ENCODE measurements around the gene ALG14. TPM values are rescaled to one million over a fixed set of nuclear protein-coding genes. Genes with fewer than 3 reads are reported as not detected.

ALG14 gene
- total RNA-seq, 4 donors from 2014 or later, result 0.62 to 1.2 (median 0.79) TPM

GRCh38 chr1:94927405-94928175, 145.2 kb downstream of the ALG14 start:
- Histone ChIP-seq H3K27me3 (no peaks in the 10 kb centered on the region), H3K4me1 (peaks cover 12 to 64% (median 21%) of the 10 kb centered on the region in 3 donors), H3K36me3 (peaks cover 0 to 9% of the 10 kb centered on the region in 2 donors), H3K9me3 (no peaks in the 10 kb centered on the region), H3K27ac (peak overlapping the region; percentile 93 to 100 (median 97)), H3K4me3 (peak overlapping the region; percentile 68 to 92)
- peak; percentile 16 for TF ChIP-seq POLR2AphosphoS5 (IDR thresholded peaks at IDR 0.05)
- no peak for TF ChIP-seq POLR2A (IDR thresholded peaks at IDR 0.05)
- TF ChIP-seq CTCF (IDR thresholded peaks at IDR 0.05), result peak in 1 of 4 experiments; percentile 3
- no peak for TF ChIP-seq EP300 (IDR thresholded peaks at IDR 0.05)
- ATAC-seq, result no peak
- WGBS, 2 donors (ENCODE audit: low coverage in 1 of 2), result 12 to 20% methylated on average over 8 to 18 of the region's 40 CpGs

- Histone ChIP-seq H3K4me3 (peak within 1 kb of the TSS; percentile 68 to 92), H3K27me3 (no peaks in the 10 kb centered on the region), H3K9me3 (no peaks in the 10 kb centered on the region), H3K36me3 (peaks cover 0 to 3% of the 10 kb centered on the region in 2 donors), H3K27ac (peak within 1 kb of the TSS; percentile 93 to 100 (median 97)), H3K4me1 (peaks cover 13 to 70% (median 25%) of the 10 kb centered on the region in 3 donors)
- TF ChIP-seq POLR2A (IDR thresholded peaks at IDR 0.05) (peak; percentile 98 to 99), EP300 (IDR thresholded peaks at IDR 0.05) (no peak), CTCF (IDR thresholded peaks at IDR 0.05) (peak in 1 of 4 experiments; percentile 16), POLR2AphosphoS5 (IDR thresholded peaks at IDR 0.05) (peak; percentile 99)
- WGBS, 2 donors (ENCODE audit: low coverage in 1 of 2), result no CpG with 5 or more reads among the region's 57 CpGs
- peak; percentile 95 for ATAC-seq
These were observed 145.8 kb downstream of the ALG14 start, which contains the start of gene CNN3 for GRCh38 chr1:94926915-94927404. Gene CNN3, minus strand, starts transcription at chr1:94927110. Its CDS starts 216 bp downstream, at chr1:94926894.

- Histone ChIP-seq H3K27ac (peak overlapping the region; percentile 93 to 100 (median 97)), H3K4me3 (peak overlapping the region; percentile 68 to 92), H3K4me1 (peaks cover 13 to 77% (median 28%) of the 10 kb centered on the region in 3 donors), H3K9me3 (no peaks in the 10 kb centered on the region), H3K27me3 (no peaks in the 10 kb centered on the region), H3K36me3 (no peaks in the 10 kb centered on the region)
- TF ChIP-seq CTCF (IDR thresholded peaks at IDR 0.05), result peak in 3 of 4 experiments; percentile 56 to 76 (median 67)
- TF ChIP-seq EP300 (IDR thresholded peaks at IDR 0.05), result no peak
- TF ChIP-seq POLR2AphosphoS5 (IDR thresholded peaks at IDR 0.05), result no peak
- peak; percentile 39 to 58 for TF ChIP-seq POLR2A (IDR thresholded peaks at IDR 0.05)
- WGBS, 2 donors (ENCODE audit: low coverage in 1 of 2), result no CpG with 5 or more reads among the region's 78 CpGs
- ATAC-seq, result peak; percentile 56
These were observed 146.4 kb downstream of the ALG14 start for GRCh38 chr1:94926126-94926914.

GRCh38 chr1:94925561-94926125, 147.1 kb downstream of the ALG14 start:
- H3K27ac ChIP-seq, result peak overlapping the region; percentile 93 to 100 (median 97)
- 1% methylated on average over 13 to 15 of the region's 23 CpGs for WGBS, 2 donors (ENCODE audit: low coverage in 1 of 2)
- H3K9me3 ChIP-seq, result no peaks in the 10 kb centered on the region
- H3K4me3 ChIP-seq, result peak overlapping the region; percentile 68 to 92
- H3K36me3 ChIP-seq, result no peaks in the 10 kb centered on the region
- ATAC-seq, result peak; percentile 26
- H3K4me1 ChIP-seq, result peaks cover 13 to 79% (median 28%) of the 10 kb centered on the region in 3 donors
- TF ChIP-seq POLR2AphosphoS5 (IDR thresholded peaks at IDR 0.05) (peak; percentile 83), EP300 (IDR thresholded peaks at IDR 0.05) (no peak), CTCF (IDR thresholded peaks at IDR 0.05) (peak in 2 of 4 experiments; percentile 24 to 54), POLR2A (IDR thresholded peaks at IDR 0.05) (peak; percentile 27 to 54)
- H3K27me3 ChIP-seq, result no peaks in the 10 kb centered on the region
